Hepatocyte (in vitro differentiated cells): Measurements from ENCODE around the gene CNGA3. TPM values are rescaled to one million over a fixed set of nuclear protein-coding genes. Genes with fewer than 3 reads are reported as not detected.

Experiments used
- DNase-seq: peaks from one replicate; pipeline ENCODE4 v3.0.0-alpha.2; 2016; ENCODE audit warnings: low spot score
- H2AFZ ChIP-seq: fragments of 200-600 bp; sonication (generic); 2 replicates; pipeline ENCODE4 v1.6.0; 2016; ENCODE audit warnings: antibody characterized with exemption, mild to moderate bottlenecking
- H3K27ac ChIP-seq: fragments of 200-600 bp; sonication (generic); 2 replicates; pipeline ENCODE4 v1.5.1; 2016; ENCODE audit warnings: mild to moderate bottlenecking
- H3K27me3 ChIP-seq: fragments of 200-600 bp; sonication (generic); 2 replicates; pipeline ENCODE4 v1.6.1; 2016
- H3K36me3 ChIP-seq: fragments of 200-600 bp; sonication (generic); replicated peaks from 2 replicates; pipeline ENCODE4 v1.5.1; 2016; ENCODE audit warnings: low read depth; ENCODE audit not compliant: insufficient read depth
- H3K4me1 ChIP-seq: fragments of 200-600 bp; sonication (generic); 2 replicates; pipeline ENCODE4 v1.5.1; 2016; ENCODE audit warnings: mild to moderate bottlenecking, moderate library complexity; ENCODE audit not compliant: insufficient read depth
- H3K4me2 ChIP-seq: fragments of 200-600 bp; sonication (generic); 2 replicates; pipeline ENCODE4 v1.6.0; 2016
- H3K4me3 ChIP-seq: fragments of 200-600 bp; sonication (generic); 2 replicates; pipeline ENCODE4 v1.5.1; 2016; ENCODE audit warnings: mild to moderate bottlenecking
- H3K79me2 ChIP-seq: fragments of 200-600 bp; sonication (generic); 2 replicates; pipeline ENCODE4 v1.6.0; 2017; ENCODE audit warnings: mild to moderate bottlenecking
- H3K9me2 ChIP-seq: fragments of 200-600 bp; sonication (generic); replicated peaks from 2 replicates; pipeline ENCODE4 v1.6.0; 2017; ENCODE audit warnings: mild to moderate bottlenecking; ENCODE audit not compliant: insufficient read depth
- H3K9me3 ChIP-seq: fragments of 200-600 bp; sonication (generic); 2 replicates; pipeline ENCODE4 v1.5.1; 2016; ENCODE audit warnings: low read depth, mild to moderate bottlenecking
- H4K20me1 ChIP-seq: fragments of 200-600 bp; sonication (generic); 2 replicates; pipeline ENCODE4 v1.6.0; 2016; ENCODE audit warnings: mild to moderate bottlenecking; ENCODE audit not compliant: insufficient read depth, poor library complexity, severe bottlenecking
- CTCF ChIP-seq: fragments of 200-600 bp; sonication (generic); IDR thresholded peaks from 2 replicates; pipeline ENCODE4 v1.5.1; 2016; ENCODE audit warnings: antibody characterized with exemption, mild to moderate bottlenecking; ENCODE audit not compliant: poor library complexity
- EZH2 ChIP-seq: fragments of 200-600 bp; sonication (generic); IDR thresholded peaks from 2 replicates; pipeline ENCODE4 v1.6.1; 2016; ENCODE audit warnings: antibody characterized with exemption, mild to moderate bottlenecking, borderline replicate concordance
- EZH2phosphoT487 ChIP-seq: fragments of 200-600 bp; sonication (generic); IDR thresholded peaks from one replicate; pipeline ENCODE4 v1.6.1; 2018; ENCODE audit warnings: antibody characterized with exemption, mild to moderate bottlenecking, low read depth, moderate library complexity; ENCODE audit not compliant: unreplicated experiment, severe bottlenecking
- WGBS: methylation state at CpG from one replicate; pipeline ENCODE4 v1.1.6; 2016; ENCODE audit warnings: low lambda C conversion rate; ENCODE audit errors: missing lambda C conversion rate; 5-methylcytosine and 5-hydroxymethylcytosine counted together
- polyA plus RNA-seq: library from polyadenylated mRNA; unstranded; fragments of >200 nt; fragmentation: Nextera tagmentation; extraction: Ambion mirVana; gene quantifications from 2 replicates; pipeline ENCODE4 v1.2.1, GENCODE V29; 2016
- total RNA-seq: library from RNA; depleted of rRNA; stranded (reverse); fragments of >200 nt; gene quantifications from 2 replicates; pipeline ENCODE4 v1.2.3, GENCODE V29; 2014

Gene CNGA3
- total and polyA plus RNA-seq, 2 experiments from 2014 or later = 0.13 TPM; not detected in 1

- Histone ChIP-seq H3K4me1 (no peaks in the 10 kb centered on the region), H3K27ac (no peak overlapping the region), H3K9me3 (no peaks in the 10 kb centered on the region), H3K27me3 (no peaks in the 10 kb centered on the region), H4K20me1 (no peaks in the 10 kb centered on the region), H3K4me2 (no peak overlapping the region), H3K9me2 (no peaks in the 10 kb centered on the region), H3K79me2 (no peaks in the 10 kb centered on the region), H3K36me3 (no peaks in the 10 kb centered on the region), H2AFZ (no peak overlapping the region), H3K4me3 (no peak overlapping the region)
- no peak for DNase-seq
- TF ChIP-seq EZH2 = no peak
- no peak for TF ChIP-seq EZH2phosphoT487
- TF ChIP-seq CTCF = no peak
- WGBS = 95% methylated on average over 17 of the region's 17 CpGs
These were observed 42.5 kb downstream of the CNGA3 start for GRCh38 chr2:98388601-98389250.

- DNase-seq = no peak
- Histone ChIP-seq H3K4me2 (no peak overlapping the region), H3K27ac (no peak overlapping the region), H3K27me3 (no peaks in the 10 kb centered on the region), H4K20me1 (no peaks in the 10 kb centered on the region), H3K9me3 (no peaks in the 10 kb centered on the region), H3K4me3 (no peak overlapping the region), H2AFZ (no peak overlapping the region), H3K79me2 (no peaks in the 10 kb centered on the region), H3K4me1 (no peaks in the 10 kb centered on the region), H3K9me2 (no peaks in the 10 kb centered on the region), H3K36me3 (no peaks in the 10 kb centered on the region)
- TF ChIP-seq EZH2phosphoT487 (no peak), EZH2 (no peak), CTCF (no peak)
- 88% methylated on average over 4 of the region's 4 CpGs for WGBS
These were observed 43.0 kb downstream of the CNGA3 start for GRCh38 chr2:98389251-98389605.

- 87% methylated on average over 17 of the region's 19 CpGs for WGBS
- Histone ChIP-seq H3K27me3 (no peaks in the 10 kb centered on the region), H3K79me2 (no peaks in the 10 kb centered on the region), H3K9me3 (no peaks in the 10 kb centered on the region), H3K27ac (no peak overlapping the region), H4K20me1 (no peaks in the 10 kb centered on the region), H3K36me3 (no peaks in the 10 kb centered on the region), H3K9me2 (no peaks in the 10 kb centered on the region), H3K4me2 (no peak overlapping the region), H3K4me1 (no peaks in the 10 kb centered on the region), H2AFZ (no peak overlapping the region), H3K4me3 (no peak overlapping the region)
- DNase-seq = no peak
- TF ChIP-seq CTCF (no peak), EZH2phosphoT487 (no peak), EZH2 (no peak)
These were observed 44.6 kb downstream of the CNGA3 start for GRCh38 chr2:98390571-98391476.
